ENCODE measurements around the gene LRRC74B. TPM values are rescaled to one million over a fixed set of nuclear protein-coding genes. Genes with fewer than 3 reads are reported as not detected.

LRRC74B gene
- total RNA-seq, 4 donors from 2014 or later = 0.14 to 0.18 TPM; not detected in 2

DNA sequence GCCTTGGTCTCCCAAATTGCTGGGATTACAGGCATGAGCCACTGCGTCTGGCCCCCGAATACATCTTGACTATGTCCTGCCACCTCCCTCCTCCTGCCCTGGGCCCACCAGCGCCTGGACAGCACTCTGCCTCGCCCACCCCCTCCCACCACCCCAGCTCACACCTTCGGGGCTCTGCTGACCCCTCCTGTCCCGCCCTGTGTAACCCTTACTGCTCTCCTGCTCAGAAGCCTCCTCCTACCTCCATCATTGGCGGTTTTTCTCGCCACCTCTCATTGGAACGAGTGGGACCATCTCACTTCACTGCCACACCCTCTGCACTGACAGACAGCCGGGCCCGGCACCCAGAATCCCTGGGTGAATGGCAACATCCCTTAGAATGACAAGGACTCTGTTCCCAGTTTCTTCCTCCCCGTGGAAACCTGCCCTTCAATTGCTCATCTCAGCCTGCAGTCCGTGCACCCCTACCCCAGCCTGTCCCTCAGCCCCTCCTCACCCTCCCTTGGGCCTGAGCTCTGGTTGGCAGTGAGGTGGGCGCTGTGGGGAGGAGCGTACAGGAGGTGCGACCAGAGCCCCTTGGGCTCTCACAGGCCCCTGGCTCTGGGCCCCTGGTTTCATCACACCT is 32.2 kb downstream of the LRRC74B start:
- TF ChIP-seq CTCF (IDR thresholded peaks at IDR 0.05) (no peak), POLR2A (IDR thresholded peaks at IDR 0.05) (no peak)
- intact Hi-C loops (cut with DNase I; ENCODE audit: low total_unique reads) = no loop called here
- H3K4me1 ChIP-seq = no peaks in the 10 kb centered on the region
- H3K27ac ChIP-seq = no peak overlapping the region
- H3K9me3 ChIP-seq = no peaks in the 10 kb centered on the region
- H3K36me3 ChIP-seq = no peaks in the 10 kb centered on the region
- H3K27me3 ChIP-seq = no peaks in the 10 kb centered on the region
- no peak for DNase-seq
- no peak overlapping the region for H3K4me3 ChIP-seq

- H3K4me3 ChIP-seq = no peak overlapping the region
- TF ChIP-seq POLR2A (IDR thresholded peaks at IDR 0.05) = no peak
- TF ChIP-seq CTCF (IDR thresholded peaks at IDR 0.05) = no peak
- intact Hi-C loops (cut with DNase I; ENCODE audit: low total_unique reads) = no loop called here
Observed at GRCh38 chr22:21078916-21079315, 33.2 kb downstream of the LRRC74B start.

DNA sequence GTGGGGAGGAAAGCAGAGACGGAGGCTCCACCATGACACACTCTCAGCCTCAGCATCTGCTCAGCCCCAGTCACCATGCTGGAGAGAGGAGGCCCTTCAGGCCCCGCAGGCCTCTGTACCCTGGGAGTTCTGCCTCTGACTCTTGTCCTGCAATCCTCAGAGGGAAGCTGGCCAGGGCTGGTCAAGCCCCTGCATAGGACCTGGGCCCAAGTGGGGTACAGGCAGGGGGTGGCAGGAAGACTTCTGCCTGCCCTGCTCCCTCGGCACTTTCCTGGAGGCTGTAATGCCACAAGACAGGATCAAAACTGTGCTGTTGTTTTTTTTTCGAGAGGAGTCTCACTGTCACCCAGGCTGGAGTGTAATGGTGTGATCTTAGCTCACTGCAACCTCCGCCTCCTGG is 33.7 kb downstream of the LRRC74B start:
- no peak overlapping the region for H3K4me3 ChIP-seq
- no peaks in the 10 kb centered on the region for H3K9me3 ChIP-seq
- intact Hi-C loops (cut with DNase I; ENCODE audit: low total_unique reads) = no loop called here
- no peak for DNase-seq
- no peaks in the 10 kb centered on the region for H3K27me3 ChIP-seq
- no peaks in the 10 kb centered on the region for H3K36me3 ChIP-seq
- no peak for TF ChIP-seq CTCF (IDR thresholded peaks at IDR 0.05)
- TF ChIP-seq POLR2A (IDR thresholded peaks at IDR 0.05) = no peak
- no peaks in the 10 kb centered on the region for H3K4me1 ChIP-seq
- no peak overlapping the region for H3K27ac ChIP-seq

More at GRCh38 chr22:21078916-21079315, 33.2 kb downstream of the LRRC74B start:
- Histone ChIP-seq H3K36me3 (no peaks in the 10 kb centered on the region), H3K27ac (no peak overlapping the region), H3K9me3 (no peaks in the 10 kb centered on the region), H3K4me1 (no peaks in the 10 kb centered on the region), H3K27me3 (no peaks in the 10 kb centered on the region)
- DNase-seq = no peak

DNA sequence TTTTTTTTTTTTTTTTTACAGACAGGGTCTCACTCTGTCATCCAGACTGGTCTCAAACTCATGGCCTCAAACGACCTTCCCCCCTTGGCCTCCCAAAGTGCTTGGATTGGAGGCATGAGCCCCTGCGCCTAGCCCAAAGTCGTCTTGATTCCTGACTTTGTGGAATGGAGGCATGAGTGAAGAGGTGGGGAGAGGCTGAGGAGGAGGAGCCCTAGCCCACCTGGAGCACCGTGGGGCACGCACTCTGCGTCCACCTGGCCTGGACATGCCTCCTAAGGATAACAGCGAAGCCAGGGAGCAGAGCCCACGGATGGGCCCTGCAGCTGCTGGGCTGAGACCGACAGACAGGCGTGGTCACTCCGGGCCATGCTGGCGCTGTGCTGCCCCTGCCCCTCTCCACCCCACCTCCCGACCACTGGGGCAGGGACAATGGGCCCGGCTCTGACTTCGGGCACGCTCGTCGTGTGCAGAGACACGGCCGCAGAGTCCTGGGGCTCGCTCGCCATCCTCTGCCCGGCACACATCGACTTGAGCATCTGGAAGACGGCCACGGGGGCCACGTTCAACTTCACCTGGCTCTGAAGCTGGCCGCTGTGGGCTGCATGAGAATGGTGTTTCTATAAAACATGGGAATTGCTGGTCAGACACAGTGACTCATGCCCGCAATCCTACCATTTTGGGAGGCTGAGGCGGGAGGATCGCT is 34.8 kb downstream of the LRRC74B start:
- Histone ChIP-seq H3K9me3 (no peaks in the 10 kb centered on the region), H3K4me3 (no peak overlapping the region), H3K36me3 (no peaks in the 10 kb centered on the region), H3K4me1 (no peaks in the 10 kb centered on the region), H3K27ac (no peak overlapping the region), H3K27me3 (no peaks in the 10 kb centered on the region)
- DNase-seq = no peak
- intact Hi-C loops (cut with DNase I; ENCODE audit: low total_unique reads) = no loop called here
- TF ChIP-seq CTCF (IDR thresholded peaks at IDR 0.05) (no peak), POLR2A (IDR thresholded peaks at IDR 0.05) (no peak)

- H3K4me3 ChIP-seq = no peak overlapping the region
- no peak for DNase-seq
- no peak for TF ChIP-seq CTCF (IDR thresholded peaks at IDR 0.05)
- TF ChIP-seq POLR2A (IDR thresholded peaks at IDR 0.05) = no peak
- no peaks in the 10 kb centered on the region for H3K4me1 ChIP-seq
- no peaks in the 10 kb centered on the region for H3K27me3 ChIP-seq
- H3K27ac ChIP-seq = no peak overlapping the region
- H3K36me3 ChIP-seq = no peaks in the 10 kb centered on the region
- no peaks in the 10 kb centered on the region for H3K9me3 ChIP-seq
- intact Hi-C loops (cut with DNase I; ENCODE audit: low total_unique reads) = no loop called here
Observed at GRCh38 chr22:21082248-21082647, 36.5 kb downstream of the LRRC74B start.

Data from uterus (tissue), 4 donors.